ENCODE measurements around the gene CTSA. TPM values are rescaled to one million over a fixed set of nuclear protein-coding genes. Genes with fewer than 3 reads are reported as not detected.

Gene CTSA
- total and polyA plus RNA-seq, 2 experiments from 2014 or later = 176 to 321 TPM

DNA sequence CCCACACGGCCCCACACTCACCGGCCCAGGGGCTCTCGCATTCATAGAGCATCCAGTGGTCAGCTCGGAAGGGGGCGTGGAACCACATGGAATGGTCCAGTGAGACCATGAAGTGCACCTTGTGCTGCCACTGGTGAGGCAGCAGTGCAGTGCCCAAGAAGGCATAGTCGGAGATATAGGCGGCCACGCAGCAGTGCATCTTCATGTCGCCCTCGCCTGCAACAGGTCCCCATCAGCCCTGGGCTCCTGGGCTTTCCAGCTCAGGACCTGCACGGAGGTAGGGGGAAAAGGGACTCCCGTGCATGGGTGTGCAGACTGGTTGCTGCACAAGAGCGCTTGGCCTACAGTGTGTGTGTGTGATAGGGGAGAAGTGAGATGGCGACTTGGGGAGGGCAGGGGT lies 47.6 kb upstream of the CTSA start:
- in situ Hi-C loops (cut with MboI) = no loop called here
- no peak overlapping the region for H3K4me3 ChIP-seq
- H3K27ac ChIP-seq = no peak overlapping the region
- H3K9me3 ChIP-seq (ENCODE audit: low read depth) = no peaks in the 10 kb centered on the region
- H3K36me3 ChIP-seq (ENCODE audit: low read depth) = peaks cover 18% of the 10 kb centered on the region; the same call in 1 of the 2 replicates
- H3K4me2 ChIP-seq (ENCODE audit: unreplicated experiment) = no peak overlapping the region
- no peak overlapping the region for H3K9ac ChIP-seq
- WGBS, 2 experiments (ENCODE audit: low coverage in 1 of 2, low lambda C conversion rate in 2 of 2, missing lambda C conversion rate in 2 of 2) = 87 to 90% methylated on average over 14 of the region's 14 CpGs
- no peak for DNase-seq
- no peaks in the 10 kb centered on the region for H3K9me2 ChIP-seq (ENCODE audit: insufficient read depth)
- no peak overlapping the region for H2AFZ ChIP-seq
- H3K4me1 ChIP-seq (ENCODE audit: insufficient read depth) = no peaks in the 10 kb centered on the region
- TF ChIP-seq EZH2 (IDR thresholded peaks at IDR 0.05; ENCODE audit: insufficient read depth, poor library complexity, severe bottlenecking) (no peak), EZH2phosphoT487 (IDR thresholded peaks at IDR 0.05; ENCODE audit: insufficient read depth, low read depth) (no peak)
- H3F3A ChIP-seq (ENCODE audit: insufficient read depth) = peaks cover 22% of the 10 kb centered on the region
- H3K27me3 ChIP-seq (replicated peaks; ENCODE audit: insufficient read depth) = no peaks in the 10 kb centered on the region
- peaks cover 20% of the 10 kb centered on the region for H3K79me2 ChIP-seq (ENCODE audit: insufficient read depth)
- H4K20me1 ChIP-seq (ENCODE audit: insufficient read depth) = no peaks in the 10 kb centered on the region

DNA sequence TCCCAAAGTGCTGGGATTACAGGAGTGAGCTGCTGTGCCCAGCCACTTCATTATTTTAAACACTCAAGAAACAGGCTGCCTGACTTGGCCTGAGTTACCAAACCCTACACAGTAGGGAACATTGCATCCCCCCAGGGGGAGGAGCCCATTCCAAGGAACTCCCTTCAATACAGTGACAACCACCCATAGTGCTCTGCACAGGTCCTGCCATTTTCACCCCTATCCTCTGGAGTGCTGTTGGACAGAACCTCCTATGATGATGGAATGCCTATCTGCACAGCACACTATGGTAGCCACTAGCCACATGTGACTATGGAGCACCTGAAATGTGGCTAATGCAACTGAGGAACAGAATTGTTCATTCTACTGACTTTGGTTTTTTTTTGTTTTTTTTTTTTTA lies 45.7 kb upstream of the CTSA start:
- H3K36me3 ChIP-seq (ENCODE audit: low read depth) = peaks cover 18% of the 10 kb centered on the region; the same call in 1 of the 2 replicates
- H4K20me1 ChIP-seq (ENCODE audit: insufficient read depth) = no peaks in the 10 kb centered on the region
- in situ Hi-C loops (cut with MboI) = no loop called here
- H3K9me2 ChIP-seq (ENCODE audit: insufficient read depth) = no peaks in the 10 kb centered on the region
- H3K9ac ChIP-seq = no peak overlapping the region
- H3K4me1 ChIP-seq (ENCODE audit: insufficient read depth) = no peaks in the 10 kb centered on the region
- H3K27me3 ChIP-seq (replicated peaks; ENCODE audit: insufficient read depth) = no peaks in the 10 kb centered on the region
- H2AFZ ChIP-seq = no peak overlapping the region
- peaks cover 22% of the 10 kb centered on the region for H3F3A ChIP-seq (ENCODE audit: insufficient read depth)
- no peak overlapping the region for H3K4me3 ChIP-seq
- TF ChIP-seq EZH2phosphoT487 (IDR thresholded peaks at IDR 0.05; ENCODE audit: insufficient read depth, low read depth) (no peak), EZH2 (IDR thresholded peaks at IDR 0.05; ENCODE audit: insufficient read depth, poor library complexity, severe bottlenecking) (no peak)
- H3K4me2 ChIP-seq (ENCODE audit: unreplicated experiment) = no peak overlapping the region
- DNase-seq = no peak
- no peaks in the 10 kb centered on the region for H3K9me3 ChIP-seq (ENCODE audit: low read depth)
- H3K79me2 ChIP-seq (ENCODE audit: insufficient read depth) = peaks cover 3% of the 10 kb centered on the region; the same call in 1 of the 2 replicates
- no peak overlapping the region for H3K27ac ChIP-seq

DNA sequence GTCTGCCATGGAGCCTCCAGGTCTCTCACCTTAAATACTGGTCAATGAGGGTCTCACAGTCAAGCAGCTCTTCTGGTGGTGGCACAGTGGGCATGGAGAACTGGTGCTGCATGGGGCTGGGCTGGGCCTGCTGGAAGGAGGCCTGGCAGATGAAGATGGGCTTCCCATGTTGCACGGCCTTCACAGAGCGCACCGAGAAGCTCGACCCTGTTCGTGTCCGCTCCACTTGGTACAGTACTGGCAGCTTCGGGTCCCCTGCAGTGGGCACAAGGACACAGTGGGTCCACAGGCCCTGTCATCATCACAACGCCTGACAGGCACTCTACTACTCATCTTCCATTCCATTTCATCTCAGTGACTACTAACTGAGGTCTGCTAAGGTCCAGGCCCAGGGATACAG lies 42.7 kb upstream of the CTSA start:
- in situ Hi-C loops (cut with MboI) = no loop called here
- Histone ChIP-seq H3K4me1 (ENCODE audit: insufficient read depth) (no peaks in the 10 kb centered on the region), H3K27ac (no peak overlapping the region), H3K4me2 (ENCODE audit: unreplicated experiment) (no peak overlapping the region), H3K36me3 (ENCODE audit: low read depth) (peaks cover 12% of the 10 kb centered on the region), H2AFZ (no peak overlapping the region), H4K20me1 (ENCODE audit: insufficient read depth) (no peaks in the 10 kb centered on the region), H3K27me3 (replicated peaks; ENCODE audit: insufficient read depth) (no peaks in the 10 kb centered on the region), H3K79me2 (ENCODE audit: insufficient read depth) (peaks cover 4% of the 10 kb centered on the region; the same call in 1 of the 2 replicates), H3K9me3 (ENCODE audit: low read depth) (no peaks in the 10 kb centered on the region), H3F3A (ENCODE audit: insufficient read depth) (0 out of 2 replicates have a peak, but pooled peaks cover 10% of the 10 kb centered on the region), H3K9me2 (ENCODE audit: insufficient read depth) (no peaks in the 10 kb centered on the region), H3K4me3 (no peak overlapping the region), H3K9ac (no peak overlapping the region)
- DNase-seq = no peak
- 88 to 94% methylated on average over 8 of the region's 8 CpGs for WGBS, 2 experiments (ENCODE audit: low coverage in 1 of 2, low lambda C conversion rate in 2 of 2, missing lambda C conversion rate in 2 of 2)
- TF ChIP-seq EZH2 (IDR thresholded peaks at IDR 0.05; ENCODE audit: insufficient read depth, poor library complexity, severe bottlenecking) (no peak), EZH2phosphoT487 (IDR thresholded peaks at IDR 0.05; ENCODE audit: insufficient read depth, low read depth) (no peak)

DNA sequence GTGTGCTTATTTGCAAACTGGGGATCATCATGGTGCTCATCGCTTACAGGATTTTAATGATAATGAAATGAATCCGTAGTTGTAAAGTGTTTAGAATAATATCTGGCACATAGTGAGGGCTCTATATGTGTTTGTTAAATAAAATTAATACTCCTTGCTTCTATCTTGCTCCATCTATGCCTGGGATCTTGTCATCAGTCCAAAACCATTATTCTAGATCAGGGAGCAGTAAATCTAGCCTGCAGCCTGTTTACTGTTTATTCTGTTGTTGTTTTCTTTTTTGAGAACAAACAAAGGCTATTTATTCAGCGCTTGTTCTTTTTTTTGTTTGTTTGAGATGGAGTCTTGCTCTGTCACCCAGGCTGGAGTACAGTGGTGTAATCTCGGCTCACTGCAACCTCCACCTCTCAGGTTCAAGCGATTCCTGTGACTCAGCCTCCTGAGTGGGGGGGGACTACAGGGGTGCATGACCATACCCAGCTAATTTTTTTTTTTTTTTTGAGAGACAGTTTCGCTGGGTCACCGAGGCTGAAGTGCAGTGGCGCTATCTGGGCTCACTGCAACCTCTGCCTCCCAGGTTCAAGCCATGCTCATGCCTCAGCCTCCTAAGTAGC lies 42.1 kb upstream of the CTSA start:
- in situ Hi-C loops (cut with MboI) = no loop called here
- no peaks in the 10 kb centered on the region for H4K20me1 ChIP-seq (ENCODE audit: insufficient read depth)
- no peak overlapping the region for H3K4me3 ChIP-seq
- peaks cover 8% of the 10 kb centered on the region for H3K79me2 ChIP-seq (ENCODE audit: insufficient read depth)
- peaks cover 12% of the 10 kb centered on the region for H3K36me3 ChIP-seq (ENCODE audit: low read depth)
- WGBS, 2 experiments (ENCODE audit: low coverage in 1 of 2, low lambda C conversion rate in 2 of 2, missing lambda C conversion rate in 2 of 2) = 89 to 95% methylated on average over 8 of the region's 8 CpGs
- H3K27ac ChIP-seq = no peak overlapping the region
- no peaks in the 10 kb centered on the region for H3K9me2 ChIP-seq (ENCODE audit: insufficient read depth)
- 0 out of 2 replicates have a peak, but pooled peaks cover 10% of the 10 kb centered on the region for H3F3A ChIP-seq (ENCODE audit: insufficient read depth)
- H3K27me3 ChIP-seq (replicated peaks; ENCODE audit: insufficient read depth) = no peaks in the 10 kb centered on the region
- H3K9ac ChIP-seq = no peak overlapping the region
- no peaks in the 10 kb centered on the region for H3K9me3 ChIP-seq (ENCODE audit: low read depth)
- no peak for DNase-seq
- TF ChIP-seq EZH2 (IDR thresholded peaks at IDR 0.05; ENCODE audit: insufficient read depth, poor library complexity, severe bottlenecking) (no peak), EZH2phosphoT487 (IDR thresholded peaks at IDR 0.05; ENCODE audit: insufficient read depth, low read depth) (no peak)
- no peaks in the 10 kb centered on the region for H3K4me1 ChIP-seq (ENCODE audit: insufficient read depth)
- no peak overlapping the region for H3K4me2 ChIP-seq (ENCODE audit: unreplicated experiment)
- H2AFZ ChIP-seq = no peak overlapping the region

Data from GM23248 (cell line).